Keratinocyte (primary cell): ENCODE measurements around the gene WARS2.
"Not testable (repeated sequence)": the region's sequence is repeated elsewhere in the genome, so short reads cannot be mapped to it uniquely, and the experiment has no call there.

Experiments used
- CTCF ChIP-seq, 3 experiments: IDR thresholded peaks in 1 of 3; conservative IDR thresholded peaks in 1 of 3; optimal IDR thresholded peaks in 1 of 3; 2 replicates in 2 of 3; 3 replicates in 1 of 3; pipeline versions ENCODE3 to v1.5.1; 2011; ENCODE audit warnings: low read length in 3 of 3, mild to moderate bottlenecking in 3 of 3, moderate library complexity in 2 of 3, control low read depth in 1 of 3, inconsistent platforms in 1 of 3; ENCODE audit not compliant: insufficient read depth in 2 of 3; ENCODE audit errors: extremely low read depth in 1 of 3
- EZH2 ChIP-seq: IDR thresholded peaks from one replicate; pipeline ENCODE4 v1.6.1; 2012; ENCODE audit warnings: inconsistent platforms, mild to moderate bottlenecking, low read length, moderate library complexity

- not testable (repeated sequence) for TF ChIP-seq CTCF (optimal IDR thresholded peaks at IDR 0.05 in 1 of 3, IDR thresholded peaks at IDR 0.05 in 1 of 3, conservative IDR thresholded peaks at IDR 0.05 in 1 of 3; ENCODE audit: extremely low read depth in 1 of 3, insufficient read depth in 2 of 3, low read length in 3 of 3); EZH2
Observed at GRCh38 chr1:119121872-119122271, 18.6 kb downstream of the WARS2 start.
